K562 (cell line): ENCODE data around the gene PAAF1. TPM values are rescaled to one million over a fixed set of nuclear protein-coding genes. Genes with fewer than 3 reads are reported as not detected.

Experiments
- ATAC-seq: fragments of 200-7000 bp; cut with Tn5 transposase; 3 replicates; pipeline ENCODE4 v1.9.1; 2020; ENCODE audit warnings: moderate library complexity
- BruUV-seq: library from RNA; stranded (reverse); fragments of 400-500 nt; replicated peaks from 2 replicates; lab custom pipeline; 2021; lab: Mats Ljungman, UMichigan
- CTCF ChIA-PET: fragments of 300-600 bp; formaldehyde crosslinking; extraction: SDS; loops from one replicate; lab custom pipeline; 2021; ENCODE audit warnings: low intra/inter-chr PET ratio; lab: Yijun Ruan, JAX
- POLR2A ChIA-PET: fragments of 300-600, 350-650 bp; sonication (Branson Sonifier 250); formaldehyde crosslinking; extraction: SDS; loops from one replicate; lab custom pipeline; 2021; ENCODE audit warnings: antibody characterized with exemption, inconsistent platforms; lab: Yijun Ruan, JAX
- DNase-seq, 4 experiments: peaks; one replicate each; pipeline versions ENCODE4 v3.0.0 to v3.0.0-alpha.2; 2011 to 2018; ENCODE audit warnings: low spot score in 3 of 4, mixed read lengths in 3 of 4; ENCODE audit errors: extremely low read depth in 1 of 4
- FAIRE-seq: peaks from 2 replicates; lab custom pipeline; 2011; peaks lifted over from hg19 to GRCh38; lab: Jason Lieb, UNC
- H2AFZ ChIP-seq: 2 replicates; pipeline ENCODE4 v1.6.0; 2011; ENCODE audit warnings: low read depth, low read length, control low read depth, inconsistent platforms
- H3K27ac ChIP-seq: fragments of 200-600 bp; 3 replicates; pipeline ENCODE4 v1.8.0; 2011; ENCODE audit warnings: low read depth, mild to moderate bottlenecking, control low read depth, inconsistent platforms, low read length, moderate library complexity, mixed read lengths; ENCODE audit errors: extremely low read depth
- H3K27me3 ChIP-seq, 2 experiments: fragments of 300-600 bp in 1 of 2; 2 replicates in 1 of 2; 3 replicates in 1 of 2; pipeline versions ENCODE4 v1.6.0 to v1.8.0; 2011; ENCODE audit warnings: inconsistent platforms in 2 of 2, low read length in 2 of 2, mild to moderate bottlenecking in 1 of 2, mixed read lengths in 1 of 2, moderate library complexity in 1 of 2; ENCODE audit not compliant: control insufficient read depth in 2 of 2, insufficient read depth in 2 of 2
- H3K36me3 ChIP-seq: fragments of 300-600 bp; 3 replicates; pipeline ENCODE4 v1.8.0; 2011; ENCODE audit warnings: mild to moderate bottlenecking, low read length, inconsistent platforms; ENCODE audit not compliant: control insufficient read depth, insufficient read depth
- H3K4me1 ChIP-seq, 2 experiments: fragments of 200-600 bp in 1 of 2; replicated peaks in 1 of 2; 2 replicates in 1 of 2; 3 replicates in 1 of 2; pipeline versions ENCODE4 v1.5.1 to v1.8.0; 2011; ENCODE audit warnings: inconsistent platforms in 2 of 2, low read length in 2 of 2, mild to moderate bottlenecking in 1 of 2, mixed read lengths in 1 of 2, moderate library complexity in 1 of 2; ENCODE audit not compliant: control insufficient read depth in 2 of 2, insufficient read depth in 2 of 2
- H3K4me2 ChIP-seq: 2 replicates; pipeline ENCODE4 v1.6.1; 2011; ENCODE audit warnings: low read length, control low read depth, inconsistent platforms, mixed read lengths; ENCODE audit not compliant: insufficient read depth
- H3K4me3 ChIP-seq: fragments of 200-600 bp; sonication (generic), shearing (Covaris generic); 2 replicates; pipeline ENCODE4 v1.5.1; 2016; ENCODE audit warnings: control low read depth, inconsistent platforms
- H3K79me2 ChIP-seq: fragments of 200-600 bp; 3 replicates; pipeline ENCODE4 v1.8.0; 2011; ENCODE audit warnings: low read length, inconsistent platforms; ENCODE audit not compliant: control insufficient read depth, insufficient read depth
- H3K9ac ChIP-seq, 2 experiments: 2 replicates each; pipeline versions ENCODE4 v1.6.0 to v1.6.1; 2011; ENCODE audit warnings: low read depth in 2 of 2, low read length in 2 of 2, control low read depth in 1 of 2, inconsistent platforms in 1 of 2, mild to moderate bottlenecking in 1 of 2, mixed read lengths in 1 of 2; ENCODE audit not compliant: insufficient read depth in 1 of 2
- H3K9me1 ChIP-seq: one replicate; pipeline ENCODE4 v1.6.0; 2011; ENCODE audit warnings: inconsistent platforms, mild to moderate bottlenecking, low read length, moderate library complexity; ENCODE audit not compliant: control insufficient read depth, insufficient read depth
- H3K9me3 ChIP-seq: replicated peaks from 2 replicates; pipeline ENCODE4 v1.5.1; 2011; ENCODE audit warnings: low read depth, low read length, inconsistent platforms; ENCODE audit not compliant: control insufficient read depth, insufficient read depth
- H4K20me1 ChIP-seq: replicated peaks from 2 replicates; pipeline ENCODE4 v1.6.1; 2011; ENCODE audit warnings: low read length, inconsistent platforms, mixed read lengths; ENCODE audit not compliant: control insufficient read depth, insufficient read depth
- DEAF1 ChIP-seq: fragments of 450-650 bp; formaldehyde crosslinking; IDR thresholded peaks from 2 replicates; pipeline ENCODE4 v1.4.0; 2020; ENCODE audit warnings: mild to moderate bottlenecking, moderate library complexity
- HDAC8 ChIP-seq: fragments of 450-650 bp; IDR thresholded peaks from 2 replicates; pipeline ENCODE4 v1.6.1; 2016; ENCODE audit warnings: mild to moderate bottlenecking, missing genetic modification characterization, moderate library complexity, missing compliant biosample characterization
- HSF4 ChIP-seq: fragments of 250-450 bp; sonication (Bioruptor Pico); IDR thresholded peaks from 2 replicates; pipeline ENCODE4 v2.1.2; 2022; ENCODE audit warnings: mild to moderate bottlenecking, moderate library complexity, borderline replicate concordance
- KDM1A ChIP-seq, 2 experiments: fragments of 450-650 bp; IDR thresholded peaks; 2 replicates each; pipeline ENCODE4 v1.6.1; 2016; ENCODE audit warnings: mild to moderate bottlenecking in 2 of 2
- SMARCA4 ChIP-seq: fragments of 450-650 bp; IDR thresholded peaks from 2 replicates; pipeline ENCODE4 v1.6.1; 2016
- SNAPC5 ChIP-seq: fragments of 250-450 bp; sonication (Bioruptor Pico); IDR thresholded peaks from 2 replicates; pipeline ENCODE4 v1.8.0; 2021; ENCODE audit warnings: moderate library complexity, mild to moderate bottlenecking, inconsistent platforms
- SNRNP70 ChIP-seq: fragments of 200-400 bp; formaldehyde crosslinking; optimal IDR thresholded peaks from 2 replicates; pipeline ENCODE3; 2017; ENCODE audit warnings: low read depth, low read length
- SP2 ChIP-seq: IDR thresholded peaks from 2 replicates; pipeline ENCODE4 v1.6.1; 2011; ENCODE audit warnings: mild to moderate bottlenecking, low read depth, low read length, moderate library complexity; ENCODE audit not compliant: poor library complexity, severe bottlenecking; ENCODE audit errors: extremely low read depth
- SRSF3 ChIP-seq: fragments of 200-400 bp; formaldehyde crosslinking; IDR thresholded peaks from 2 replicates; pipeline ENCODE4 v1.6.1; 2016; ENCODE audit warnings: mild to moderate bottlenecking, low read length, moderate library complexity; ENCODE audit not compliant: insufficient read depth
- USF2 ChIP-seq: sonication (generic); formaldehyde crosslinking; IDR thresholded peaks from 2 replicates; pipeline ENCODE4 v1.5.0; 2020; ENCODE audit warnings: missing genetic modification reagents
- ZNF23 ChIP-seq: fragments of 250-450 bp; sonication (Bioruptor Pico); IDR thresholded peaks from 2 replicates; pipeline ENCODE4 v1.4.0; 2020; ENCODE audit warnings: mild to moderate bottlenecking
- ZNF75A ChIP-seq: fragments of 450-650 bp; formaldehyde crosslinking; IDR thresholded peaks from 2 replicates; pipeline ENCODE4 v1.4.0; 2020; ENCODE audit warnings: mild to moderate bottlenecking
- WGBS: fragments of 100-300 bp; shearing (Covaris generic); methylation state at CpG from one replicate; pipeline ENCODE4 v1.1.6; 2016; ENCODE audit warnings: low coverage, mixed read lengths; ENCODE audit not compliant: insufficient coverage; ENCODE audit errors: missing lambda C conversion rate; 5-methylcytosine and 5-hydroxymethylcytosine counted together
- in situ Hi-C: fragments of 300-500 bp; cut with MboI; formaldehyde crosslinking; loops from 4 replicates; pipeline ENCODE4 v1.15.0; 2018; ENCODE audit warnings: inconsistent platforms, mixed read lengths
- intact Hi-C: fragments of 100-400 bp; cut with micrococcal nuclease; formaldehyde crosslinking; loops from 2 replicates; pipeline ENCODE4 v1.14.2; 2022
- polyA plus RNA-seq, 8 experiments: library from polyadenylated mRNA; depleted of rRNA in 4 of 8; stranded (reverse) in 5 of 8; unstranded in 3 of 8; fragments of >200 nt; fragmentation: Nextera tagmentation in 2 of 8; fragmentation: Illumina TruSeq in 1 of 8; extraction: Ambion mirVana in 2 of 8; extraction: Trizol in 1 of 8; gene quantifications; 2 replicates each; pipeline versions ENCODE4 v1.2.1 to v1.2.3, GENCODE V29; 2011 to 2014; ENCODE audit warnings: inconsistent platforms in 1 of 8, missing spikeins in 1 of 8
- total RNA-seq, 7 experiments: library from RNA; depleted of rRNA in 6 of 7; stranded (reverse); fragments of >200 nt in 6 of 7; fragmentation: Illumina TruSeq in 2 of 7; extraction: Trizol in 2 of 7; gene quantifications; 2 replicates each; pipeline versions ENCODE4 v1.2.1 to v1.2.3, GENCODE V29; 2011 to 2021; ENCODE audit warnings: low replicate concordance in 1 of 7

Gene PAAF1
- total and polyA plus RNA-seq, 9 of the 15 experiments (the other 6 are each of a cell fraction or from before 2014, with no cell fraction given), result 13.5 to 78.6 (median 23.3) TPM

- no peak overlapping the region for H3K9ac ChIP-seq
- no peak overlapping the region for H3K27ac ChIP-seq
- WGBS, result 92% methylated on average over 1 of the region's 1 CpG
- peaks cover 24% of the 10 kb centered on the region for H3K36me3 ChIP-seq
- H3K4me1 ChIP-seq, result peaks cover 7 to 13% of the 10 kb centered on the region in 2 experiments
- intact Hi-C loops, result no loop called here
- no peak overlapping the region for H2AFZ ChIP-seq
- BruUV-seq, result no TSS peak
- ATAC-seq, result no peak
- H3K27me3 ChIP-seq, result no peaks in the 10 kb centered on the region
- in situ Hi-C loops, result no loop called here
- TF ChIP-seq HDAC8 (no peak), SMARCA4 (no peak), SNAPC5 (no peak), SNRNP70 (no peak), ZNF75A (CRISPR knock-in tag) (no peak), SP2 (no peak), ZNF23 (CRISPR knock-in tag) (no peak), HSF4 (CRISPR knock-in tag) (no peak), DEAF1 (CRISPR knock-in tag) (no peak), USF2 (CRISPR knock-in tag) (no peak), SRSF3 (no peak), KDM1A (IDR thresholded peaks at IDR 0.05) (no peak)
- no peak for DNase-seq
- no peak for FAIRE-seq
- H3K9me3 ChIP-seq, result no peaks in the 10 kb centered on the region
- no peaks in the 10 kb centered on the region for H4K20me1 ChIP-seq
- ChIA-PET CTCF (no interaction called here), POLR2A (interaction anchor here (0.6 to 4.3 kb wide), 6 partner anchors 8 to 75 kb away, joined by 3 to 20 read pairs (median 4); no protein-coding TSS in a partner anchor)
- no peaks in the 10 kb centered on the region for H3K79me2 ChIP-seq
- no peak overlapping the region for H3K4me2 ChIP-seq
- no peaks in the 10 kb centered on the region for H3K9me1 ChIP-seq
- H3K4me3 ChIP-seq, result no peak overlapping the region
Measured at GRCh38 chr11:73854680-73855079, 22.1 kb upstream of the PAAF1 start.
